BE2C (cell line): ENCODE data around the gene ERGIC2.

Experiments
- DNase-seq: peaks from one replicate; pipeline ENCODE4 v3.0.0-alpha.2; 2020
- H3K27me3 ChIP-seq: fragments of 250-450 bp; sonication (Bioruptor Pico); 2 replicates; pipeline ENCODE4 v1.5.1; 2020; ENCODE audit warnings: mild to moderate bottlenecking
- H3K36me3 ChIP-seq: fragments of 250-450 bp; sonication (Bioruptor Pico); 2 replicates; pipeline ENCODE4 v1.5.1; 2020; ENCODE audit warnings: mild to moderate bottlenecking
- H3K4me1 ChIP-seq: fragments of 250-450 bp; sonication (Bioruptor Pico); 2 replicates; pipeline ENCODE4 v1.5.1; 2020
- H3K4me3 ChIP-seq: 2 replicates; pipeline ENCODE4 v1.5.1; 2011; ENCODE audit warnings: low read depth, low read length
- H3K9me3 ChIP-seq: fragments of 250-450 bp; sonication (Bioruptor Pico); 2 replicates; pipeline ENCODE4 v1.5.1; 2020
- CTCF ChIP-seq: IDR thresholded peaks from 2 replicates; pipeline ENCODE4 v1.5.1; 2012; ENCODE audit warnings: mild to moderate bottlenecking, low read depth, low read length

The ERGIC2 gene

GRCh38 chr12:29334937-29335336, 46.0 kb downstream of the ERGIC2 start:
- no peak for DNase-seq
- H3K27me3 ChIP-seq, result no peaks in the 10 kb centered on the region
- no peak overlapping the region for H3K4me3 ChIP-seq
- H3K4me1 ChIP-seq, result no peaks in the 10 kb centered on the region
- H3K36me3 ChIP-seq, result peaks cover 18% of the 10 kb centered on the region
- no peak for TF ChIP-seq CTCF
- H3K9me3 ChIP-seq, result no peaks in the 10 kb centered on the region; the same call in 1 of the 2 replicates

GRCh38 chr12:29333178-29333577, 47.8 kb downstream of the ERGIC2 start:
- TF ChIP-seq CTCF, result no peak
- Histone ChIP-seq H3K4me1 (no peaks in the 10 kb centered on the region), H3K9me3 (no peaks in the 10 kb centered on the region; the same call in 1 of the 2 replicates), H3K27me3 (no peaks in the 10 kb centered on the region), H3K4me3 (no peak overlapping the region), H3K36me3 (peaks cover 18% of the 10 kb centered on the region)
- DNase-seq, result no peak

GRCh38 chr12:29329411-29329810, 51.6 kb downstream of the ERGIC2 start:
- H3K4me1 ChIP-seq, result no peaks in the 10 kb centered on the region
- no peak overlapping the region for H3K4me3 ChIP-seq
- TF ChIP-seq CTCF, result no peak
- no peaks in the 10 kb centered on the region for H3K27me3 ChIP-seq
- H3K9me3 ChIP-seq, result no peaks in the 10 kb centered on the region; the same call in 1 of the 2 replicates
- H3K36me3 ChIP-seq, result peaks cover 18% of the 10 kb centered on the region
- no peak for DNase-seq

GRCh38 chr12:29322157-29322556, 58.8 kb downstream of the ERGIC2 start:
- 0 out of 2 replicates have a peak, but pooled peaks cover 2% of the 10 kb centered on the region for H3K4me1 ChIP-seq
- DNase-seq, result no peak
- no peak overlapping the region for H3K4me3 ChIP-seq
- no peak for TF ChIP-seq CTCF
- no peaks in the 10 kb centered on the region for H3K27me3 ChIP-seq
- H3K36me3 ChIP-seq, result peaks cover 10% of the 10 kb centered on the region
- H3K9me3 ChIP-seq, result no peaks in the 10 kb centered on the region

GRCh38 chr12:29320295-29321085, 60.5 kb downstream of the ERGIC2 start:
- peaks cover 10% of the 10 kb centered on the region for H3K36me3 ChIP-seq
- H3K9me3 ChIP-seq, result no peaks in the 10 kb centered on the region
- H3K4me3 ChIP-seq, result no peak overlapping the region
- H3K27me3 ChIP-seq, result no peaks in the 10 kb centered on the region
- peaks cover 11% of the 10 kb centered on the region for H3K4me1 ChIP-seq
- no peak for TF ChIP-seq CTCF
- no peak for DNase-seq

GRCh38 chr12:29317556-29318363, 63.2 kb downstream of the ERGIC2 start:
- Histone ChIP-seq H3K36me3 (peaks cover 5% of the 10 kb centered on the region), H3K4me1 (peaks cover 19% of the 10 kb centered on the region), H3K27me3 (no peaks in the 10 kb centered on the region), H3K4me3 (no peak overlapping the region), H3K9me3 (no peaks in the 10 kb centered on the region)
- peak; percentile 99 for TF ChIP-seq CTCF
- peak; percentile 52 for DNase-seq
